Fibroblast of skin of abdomen (primary cell): ENCODE results near the gene CWC25.
A peak's percentile ranks its signal among the peaks of the same experiment; 100 is the strongest.

Source experiments
- DNase-seq: peaks from one replicate; pipeline ENCODE4 v3.0.0-alpha.2; 2013

CWC25 gene

DNA sequence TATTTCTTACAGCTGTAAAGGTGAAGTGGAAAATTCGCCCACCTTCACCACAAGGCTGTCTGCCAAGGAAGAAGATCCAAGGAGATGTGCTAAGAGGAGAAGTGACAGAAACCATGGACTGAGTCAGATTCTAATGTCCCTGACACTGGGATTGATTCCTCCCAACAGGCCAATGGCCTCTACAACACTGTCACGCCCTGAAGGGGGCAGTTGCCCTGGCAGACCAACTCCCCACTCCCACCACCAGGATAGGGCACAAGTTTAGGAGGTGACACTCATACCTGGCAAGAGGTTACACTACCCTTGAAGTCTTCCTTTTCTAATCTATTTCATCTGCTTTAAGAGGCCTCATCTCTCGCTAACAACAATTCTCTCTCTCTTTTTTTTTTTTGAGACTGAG is 41.9 kb downstream of the CWC25 start:
- DNase-seq, result no peak

DNA sequence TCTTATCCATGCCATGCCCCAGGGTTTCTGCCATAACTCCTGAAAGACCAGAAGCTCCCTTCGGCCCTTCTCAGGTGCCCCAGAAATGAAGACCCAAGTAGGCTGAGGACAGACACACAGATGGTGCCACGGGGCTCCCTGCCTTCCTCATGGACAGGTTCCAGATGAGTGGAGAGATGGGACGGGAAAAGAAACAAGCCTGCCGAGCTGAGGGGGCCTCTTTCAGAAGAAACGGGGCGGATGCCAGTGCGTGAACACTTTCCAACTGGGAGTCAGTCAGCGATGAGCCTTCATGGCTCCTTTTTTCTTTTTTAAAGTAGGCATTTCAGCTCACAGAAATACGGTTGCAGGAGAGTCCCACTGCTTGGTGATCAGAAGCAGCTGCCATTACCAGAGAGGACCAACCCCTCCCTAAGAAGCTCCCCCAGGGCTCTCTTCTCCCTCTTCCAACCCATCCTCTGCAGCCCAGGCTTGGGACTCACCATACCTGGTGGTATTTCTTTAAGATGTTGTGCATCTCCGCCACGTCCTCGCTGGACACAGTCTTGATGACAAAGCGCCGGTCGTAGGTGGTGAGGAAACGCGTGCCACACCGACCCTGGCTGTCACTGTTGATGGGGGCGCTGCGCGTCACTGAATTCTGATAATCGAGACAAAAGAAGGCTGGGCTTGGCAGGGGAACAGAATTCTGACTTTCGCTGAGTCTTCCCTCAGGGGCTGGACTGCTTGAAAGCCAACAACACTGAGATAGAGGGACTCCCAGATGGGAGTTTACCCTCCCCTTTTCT is 45.0 kb downstream of the CWC25 start:
- no peak for DNase-seq

DNA sequence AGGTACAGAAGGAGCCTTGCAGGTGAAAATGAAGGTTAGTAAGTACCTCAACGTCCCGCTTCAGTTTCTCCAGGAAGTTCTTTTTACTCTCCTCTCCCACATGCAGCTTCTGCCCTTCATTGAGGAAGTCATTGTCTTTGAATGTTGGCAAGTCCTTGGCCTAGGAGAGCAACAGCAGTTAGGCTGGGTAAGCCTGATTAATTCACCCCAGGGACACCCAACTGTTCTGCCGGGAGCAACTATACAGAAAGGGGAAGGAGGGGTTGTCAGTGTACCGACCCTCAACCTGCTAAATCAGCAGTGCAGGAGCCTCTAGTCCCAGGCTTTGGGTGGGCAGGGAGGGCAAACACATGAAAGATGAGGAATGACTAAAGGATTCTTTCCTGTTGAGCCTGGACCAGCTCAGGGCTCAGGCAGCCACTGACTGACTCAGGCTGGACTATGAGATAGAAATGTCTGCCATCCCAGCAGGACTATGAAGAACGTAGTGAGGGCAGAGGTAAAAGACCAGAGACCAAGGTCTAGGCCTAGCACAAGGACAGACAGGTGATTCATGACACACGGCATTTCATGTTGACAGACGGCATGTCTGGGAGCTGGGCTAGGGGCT is 47.4 kb downstream of the CWC25 start:
- DNase-seq, result no peak

DNA sequence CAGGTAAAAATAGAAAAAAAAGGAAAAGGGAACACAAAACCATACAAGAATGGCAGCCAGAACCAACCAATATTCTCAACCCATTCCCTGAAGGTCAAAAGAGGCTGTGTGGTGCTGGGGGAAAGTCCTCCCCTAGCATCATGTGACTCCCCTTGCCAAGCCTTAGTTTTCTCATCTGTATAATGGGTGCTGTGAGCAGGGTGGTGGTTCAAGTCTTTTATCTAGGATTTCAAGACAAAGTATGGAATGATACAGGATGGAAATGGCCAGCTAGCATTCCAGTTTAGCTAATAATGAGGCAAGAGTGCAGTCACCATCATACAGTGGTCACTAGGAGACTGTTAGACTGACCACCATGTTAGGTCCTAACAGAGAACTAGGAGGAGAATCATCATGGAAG is 51.9 kb downstream of the CWC25 start:
- DNase-seq, result no peak

DNA sequence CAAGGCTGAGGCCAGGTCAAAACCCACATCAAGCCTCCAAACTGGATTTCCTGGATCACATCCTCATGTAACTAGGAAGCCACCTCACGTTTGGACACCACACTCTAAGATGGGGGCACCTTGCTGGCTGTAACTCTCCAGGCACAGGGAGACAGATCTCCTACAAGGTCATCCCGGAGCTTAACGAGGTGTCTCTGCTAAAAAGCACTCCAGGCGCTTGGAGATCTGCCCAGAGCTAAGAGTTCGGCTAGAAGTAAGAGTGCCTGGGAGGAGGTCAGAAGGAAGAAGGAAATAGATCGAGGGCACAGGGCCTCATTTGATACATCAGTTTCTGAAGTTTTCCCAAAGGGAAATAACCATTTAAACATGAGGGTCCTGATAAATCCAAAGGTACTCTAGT is 56.7 kb downstream of the CWC25 start:
- DNase-seq, result no peak

DNA sequence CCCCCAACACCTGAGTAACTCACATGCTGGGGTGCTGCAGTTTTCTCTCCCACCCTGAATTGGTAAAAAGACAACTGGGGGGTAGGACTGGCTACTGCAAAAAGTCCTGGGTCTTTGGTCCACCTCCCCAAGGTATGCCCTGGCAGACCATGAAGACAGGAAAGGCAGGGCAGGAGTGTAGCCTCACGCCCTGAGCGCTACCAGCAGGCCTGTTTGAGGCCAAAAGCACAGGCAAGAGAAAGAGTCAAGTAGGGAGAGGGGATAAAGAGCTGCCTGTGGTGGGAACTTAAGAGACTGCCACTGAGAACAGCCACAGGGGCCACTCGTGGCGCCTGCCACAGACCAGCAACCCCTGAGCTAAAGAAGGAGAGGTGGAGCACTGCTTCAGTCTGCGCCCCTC is 58.8 kb downstream of the CWC25 start:
- no peak for DNase-seq

DNA sequence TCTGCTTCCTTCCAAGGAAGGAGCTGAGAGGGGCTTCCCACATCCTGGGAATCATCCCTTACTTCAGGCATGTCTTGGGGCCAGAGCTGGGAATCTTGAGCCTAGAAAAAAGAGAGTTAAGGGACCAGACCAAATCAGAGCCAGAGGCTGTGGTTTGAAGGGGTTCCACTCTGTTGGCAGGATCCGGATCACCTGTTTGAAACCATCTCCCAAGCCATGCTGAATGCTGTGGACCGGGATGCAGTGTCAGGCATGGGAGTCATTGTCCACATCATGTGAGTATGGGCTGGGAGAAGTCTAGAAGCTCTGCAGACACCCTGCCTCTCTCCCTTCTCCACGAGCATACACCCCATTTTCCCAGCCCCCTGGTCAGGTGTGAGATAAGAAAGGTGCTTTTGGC is 62.9 kb downstream of the CWC25 start:
- DNase-seq, result no peak

DNA sequence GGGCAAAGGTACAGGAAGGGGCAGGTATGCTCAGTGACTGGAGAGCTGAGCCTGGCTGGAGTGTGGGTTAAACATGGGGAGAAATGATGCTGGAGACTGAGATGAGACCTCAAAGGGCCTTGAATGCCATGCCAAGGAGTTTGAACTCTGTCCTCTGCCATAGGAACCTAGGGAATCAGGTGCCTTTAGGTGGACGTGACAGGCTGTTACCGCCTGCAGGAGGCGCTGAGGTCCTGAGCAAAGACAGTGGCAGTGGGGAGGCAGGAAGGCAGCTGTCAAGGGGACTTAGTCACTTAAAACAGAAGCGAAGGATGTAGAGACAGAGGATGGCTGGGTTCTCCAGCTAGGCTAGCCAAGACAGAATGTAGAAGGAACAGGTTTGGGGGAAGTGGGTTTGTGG is 63.5 kb downstream of the CWC25 start:
- no peak for DNase-seq

DNA sequence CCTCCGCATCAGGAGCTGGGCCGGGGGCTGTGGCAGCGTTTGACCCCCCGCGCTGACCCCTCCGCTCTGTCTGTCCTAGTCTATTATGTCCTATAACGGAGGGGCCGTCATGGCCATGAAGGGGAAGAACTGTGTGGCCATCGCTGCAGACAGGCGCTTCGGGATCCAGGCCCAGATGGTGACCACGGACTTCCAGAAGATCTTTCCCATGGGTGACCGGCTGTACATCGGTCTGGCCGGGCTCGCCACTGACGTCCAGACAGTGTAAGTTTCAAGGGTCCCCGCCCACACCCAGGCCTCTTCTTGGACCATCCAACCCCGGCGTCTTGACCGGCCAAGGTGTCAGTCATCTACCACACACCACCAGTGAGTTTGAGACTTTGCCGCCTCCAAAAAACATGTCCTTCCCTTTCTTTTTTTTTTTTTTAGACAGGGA is 72.0 kb downstream of the CWC25 start:
- DNase-seq, result no peak

DNA sequence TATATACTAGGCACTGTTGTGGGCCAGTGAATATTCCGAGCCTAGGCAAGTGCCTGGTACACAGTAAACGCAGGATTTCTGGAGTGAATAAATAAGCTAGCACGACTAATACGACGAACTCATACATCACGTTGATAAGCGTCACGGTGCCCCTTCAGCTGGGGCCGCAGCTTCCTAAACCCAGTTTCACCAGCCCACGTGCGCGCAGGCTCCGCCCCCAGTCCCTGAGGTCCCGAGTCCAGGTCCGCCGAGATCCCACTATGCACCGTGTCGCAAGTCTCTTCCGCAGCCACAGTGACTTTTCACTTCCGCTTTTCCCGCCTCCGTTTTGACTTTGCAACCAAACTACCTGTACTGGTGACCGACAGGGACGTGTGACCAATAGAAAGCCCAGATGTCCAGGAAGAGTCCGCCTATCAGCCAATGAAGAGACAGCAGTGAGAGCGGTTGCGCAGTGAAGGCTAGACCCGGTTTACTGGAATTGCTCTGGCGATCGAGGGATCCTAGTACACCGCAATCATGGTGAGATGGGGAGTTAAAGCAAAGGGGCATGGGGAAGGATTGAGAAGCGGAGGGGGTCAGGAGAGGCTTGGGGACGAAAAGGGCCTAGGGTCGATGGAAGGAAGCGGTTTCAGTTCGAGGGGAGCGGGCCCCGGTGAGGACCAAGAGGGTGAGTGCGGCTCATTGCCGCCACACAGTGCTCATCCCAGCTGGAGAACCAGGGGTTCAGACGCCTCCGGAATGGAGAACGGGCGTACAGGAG is 72.6 kb downstream of the CWC25 start, which contains the start of gene PSMB3:
Gene PSMB3 (plus strand): TSS at position 434 of the 763 bp plus-strand sequence. CDS start 86 bp downstream, at position 520.
- DNase-seq, result peak; percentile 99

DNA sequence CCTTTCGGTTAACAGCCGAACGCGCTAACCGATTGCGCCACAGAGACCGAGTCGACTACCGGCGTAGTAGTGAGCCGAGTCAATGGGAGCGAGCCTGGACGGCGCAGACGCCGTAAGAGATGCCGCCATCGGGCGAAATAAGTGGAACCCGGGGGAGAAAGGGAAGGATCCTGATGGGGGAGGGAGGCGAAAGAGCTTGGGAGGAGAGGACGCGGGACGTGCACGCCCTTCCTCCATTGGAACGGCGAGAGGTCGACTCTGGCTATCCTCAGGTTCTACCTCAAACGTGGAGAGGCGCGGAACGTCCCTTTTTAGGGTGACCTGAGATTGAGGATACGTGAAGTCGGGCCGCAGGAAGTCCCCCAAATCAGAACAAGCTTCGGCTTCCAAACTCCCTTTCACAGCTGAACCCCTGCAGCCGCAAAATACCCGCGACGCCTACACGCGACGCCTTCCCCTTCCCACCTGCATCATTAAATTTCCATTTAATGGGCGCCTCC is 73.3 kb downstream of the CWC25 start:
- DNase-seq, result peak; percentile 89

DNA sequence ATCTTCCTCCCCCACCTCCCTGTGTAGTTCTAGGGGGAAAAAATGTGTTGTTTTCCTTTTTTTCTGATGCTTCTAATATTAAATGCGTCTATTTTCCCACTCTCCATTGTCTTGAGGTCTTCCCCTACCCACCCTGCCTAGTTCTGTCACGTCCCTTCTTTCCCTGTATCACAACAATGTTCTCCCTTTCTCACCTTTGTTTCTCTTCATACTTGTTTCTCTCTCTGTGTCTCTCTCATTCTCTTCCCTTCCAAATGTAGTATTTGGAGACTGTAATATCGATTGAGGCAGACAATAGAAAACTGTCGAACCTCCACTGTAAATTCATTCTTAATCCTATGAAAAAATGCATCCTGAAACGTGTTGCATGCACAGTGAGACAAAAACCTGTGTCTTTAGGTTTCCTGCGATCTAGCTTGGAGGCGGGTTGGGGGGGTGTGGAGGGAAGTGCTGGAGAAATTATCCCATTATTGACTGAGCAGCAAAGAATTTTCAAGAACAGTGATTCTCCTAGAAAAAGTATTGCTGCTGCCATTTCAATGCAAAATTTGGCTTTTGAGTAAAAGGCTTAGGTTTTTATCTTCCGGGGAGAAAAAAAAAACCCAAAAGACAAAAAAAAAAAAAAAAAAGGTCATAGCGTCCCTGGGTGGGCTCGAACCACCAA is 73.8 kb downstream of the CWC25 start:
- DNase-seq, result no peak
